ENCODE results near the gene C5AR1.
"Not testable (repeated sequence)": the region's sequence is repeated elsewhere in the genome, so short reads cannot be mapped to it uniquely, and the experiment has no call there.

C5AR1 gene

GRCh38 chr19:47324502-47324901, 14.8 kb downstream of the C5AR1 start:
- no peak for FAIRE-seq
- DNase-seq (ENCODE audit: extremely low spot score, insufficient read length, low read depth), result no peak

DNA sequence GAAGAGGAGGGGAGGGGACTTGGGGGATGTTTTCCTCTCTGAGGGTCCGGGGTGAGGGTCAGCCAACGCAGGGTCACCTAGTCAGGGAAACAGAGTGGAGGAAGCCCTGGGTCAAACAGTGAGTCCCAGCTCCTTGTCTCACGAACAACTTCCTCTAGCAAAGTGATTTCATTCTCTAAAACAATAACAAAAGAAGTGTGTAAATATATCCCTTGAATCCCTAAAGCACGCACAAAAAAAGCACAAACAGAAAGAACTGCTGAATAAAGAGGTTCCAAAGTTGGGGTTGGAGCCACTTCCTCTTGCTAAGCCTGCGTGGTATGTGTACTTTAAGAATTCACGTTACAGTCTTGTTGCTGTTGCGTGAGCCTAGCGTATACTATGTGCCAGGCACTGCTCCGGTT, 20.8 kb downstream of the C5AR1 start:
- DNase-seq (ENCODE audit: extremely low spot score, insufficient read length, low read depth) (no peak), FAIRE-seq (no peak)

DNA sequence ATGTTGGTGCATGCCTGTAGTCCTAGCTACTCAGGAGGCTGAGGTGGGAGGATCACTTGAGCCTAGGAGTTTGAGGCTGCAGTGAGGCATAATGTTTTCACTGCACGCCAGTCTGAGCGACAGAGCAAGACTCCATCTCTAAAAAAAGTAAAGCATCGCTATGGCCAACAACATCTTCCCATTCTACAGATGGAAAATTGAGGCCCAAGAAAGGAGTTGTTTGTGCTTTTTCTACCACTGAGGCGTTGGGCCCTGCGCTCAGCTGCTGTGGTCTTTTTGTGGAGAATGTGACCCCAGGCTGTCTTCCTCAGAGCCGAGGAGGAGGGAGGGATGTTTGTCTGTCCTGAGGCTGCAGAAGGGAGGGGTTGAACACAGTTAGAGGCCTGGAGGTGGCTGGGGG, 21.8 kb downstream of the C5AR1 start:
- DNase-seq (ENCODE audit: extremely low spot score, insufficient read length, low read depth) (no peak), FAIRE-seq (no peak)

- DNase-seq (ENCODE audit: extremely low spot score, insufficient read length, low read depth), result no peak
- FAIRE-seq, result no peak
Measured at GRCh38 chr19:47331931-47332547, 22.4 kb downstream of the C5AR1 start, which contains the start of gene C5AR2. TSS of gene C5AR2 (plus strand) at chr19:47332175. CDS start at chr19:47340800, 8,625 bp downstream.

GRCh38 chr19:47336765-47337718, 27.4 kb downstream of the C5AR1 start:
- not testable (repeated sequence) for FAIRE-seq; DNase-seq (ENCODE audit: extremely low spot score, insufficient read length, low read depth)

DNA sequence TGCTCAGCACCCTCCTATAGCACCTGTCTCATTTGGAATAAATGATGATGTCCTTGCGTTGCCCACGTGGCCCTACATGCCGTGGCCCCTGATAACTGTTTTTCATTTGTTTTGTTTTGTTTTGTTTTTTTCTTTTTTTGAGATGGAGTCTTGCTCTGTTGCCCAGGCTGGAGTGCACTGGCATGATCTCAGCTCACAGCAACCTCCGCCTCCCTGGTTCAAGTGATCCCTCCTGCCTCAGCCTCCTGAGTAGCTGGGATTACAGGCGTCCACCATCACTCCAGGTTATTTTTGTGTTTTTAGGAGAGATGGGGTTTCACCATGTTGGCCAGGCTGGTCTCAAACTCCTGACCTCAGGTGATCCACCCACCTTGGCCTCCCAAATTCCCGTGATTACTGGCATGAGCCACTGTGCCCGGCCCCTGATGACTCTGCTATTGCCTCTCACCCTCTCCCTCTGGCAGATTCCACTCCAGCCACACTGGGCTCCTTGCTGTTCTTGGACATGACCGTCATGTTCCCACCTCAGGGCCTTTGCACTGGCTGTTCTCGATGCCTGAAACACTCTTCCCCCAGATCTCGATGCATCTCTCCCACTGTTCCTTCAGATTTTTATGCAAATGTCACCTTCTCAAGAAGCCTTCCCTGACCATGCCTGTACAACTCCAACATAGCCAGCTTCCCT, 29.7 kb downstream of the C5AR1 start:
- FAIRE-seq (no peak), DNase-seq (ENCODE audit: extremely low spot score, insufficient read length, low read depth) (no peak)

DNA sequence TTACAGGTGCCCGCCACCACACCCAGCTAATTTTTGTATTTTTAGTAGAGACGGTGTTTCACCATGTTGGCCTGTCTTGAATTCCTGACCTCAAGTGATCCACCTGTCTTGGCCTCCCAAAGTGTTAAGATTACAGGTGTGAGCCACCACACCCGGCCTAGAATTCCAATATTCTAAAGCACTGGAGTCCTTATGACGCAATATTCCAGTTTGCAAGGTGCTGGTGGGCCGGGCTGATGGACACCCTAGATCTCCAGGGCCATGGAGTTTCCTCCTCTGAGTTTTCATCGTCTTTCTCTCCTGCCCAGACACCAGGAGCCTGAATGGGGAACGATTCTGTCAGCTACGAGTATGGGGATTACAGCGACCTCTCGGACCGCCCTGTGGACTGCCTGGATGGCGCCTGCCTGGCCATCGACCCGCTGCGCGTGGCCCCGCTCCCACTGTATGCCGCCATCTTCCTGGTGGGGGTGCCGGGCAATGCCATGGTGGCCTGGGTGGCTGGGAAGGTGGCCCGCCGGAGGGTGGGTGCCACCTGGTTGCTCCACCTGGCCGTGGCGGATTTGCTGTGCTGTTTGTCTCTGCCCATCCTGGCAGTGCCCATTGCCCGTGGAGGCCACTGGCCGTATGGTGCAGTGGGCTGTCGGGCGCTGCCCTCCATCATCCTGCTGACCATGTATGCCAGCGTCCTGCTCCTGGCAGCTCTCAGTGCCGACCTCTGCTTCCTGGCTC, 31.0 kb downstream of the C5AR1 start:
- DNase-seq (ENCODE audit: extremely low spot score, insufficient read length, low read depth) (no peak), FAIRE-seq (no peak)

- DNase-seq (ENCODE audit: extremely low spot score, insufficient read length, low read depth), result no peak
- no peak for FAIRE-seq
Measured at GRCh38 chr19:47341734-47342133, 32.1 kb downstream of the C5AR1 start.

DNA sequence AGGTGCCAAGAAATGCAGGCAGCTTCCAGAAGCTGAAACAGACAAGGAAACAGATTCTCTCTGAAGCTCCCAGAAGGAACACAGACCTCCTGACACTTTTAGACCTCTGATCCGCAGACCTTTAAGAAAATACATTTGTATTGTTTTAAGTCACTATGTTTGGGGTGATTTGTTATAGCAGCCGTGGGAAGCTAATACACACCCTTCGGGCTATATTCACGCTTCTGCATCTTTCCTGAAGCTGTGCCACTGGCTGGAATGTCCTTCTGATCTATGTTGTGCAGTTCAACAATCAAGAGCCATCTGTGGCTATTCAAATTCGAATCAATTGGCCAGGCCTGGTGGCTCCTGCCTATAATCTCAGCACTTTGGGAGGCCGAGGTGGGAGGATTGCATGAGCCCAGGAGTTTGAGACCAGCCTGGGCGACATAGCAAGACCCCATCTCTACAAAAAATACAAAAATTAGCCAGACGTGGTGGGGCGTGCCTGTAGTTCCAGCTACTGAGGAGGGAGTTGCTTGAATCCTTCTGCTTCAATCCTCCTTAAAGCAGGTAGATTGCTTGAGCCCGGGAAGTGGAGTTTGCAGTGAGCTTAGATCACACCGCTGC, 33.6 kb downstream of the C5AR1 start:
- FAIRE-seq (no peak), DNase-seq (ENCODE audit: extremely low spot score, insufficient read length, low read depth) (no peak)

- DNase-seq (ENCODE audit: extremely low spot score, insufficient read length, low read depth), result no peak
- FAIRE-seq, result no peak
Measured at GRCh38 chr19:47344425-47344824, 34.8 kb downstream of the C5AR1 start.

DNA sequence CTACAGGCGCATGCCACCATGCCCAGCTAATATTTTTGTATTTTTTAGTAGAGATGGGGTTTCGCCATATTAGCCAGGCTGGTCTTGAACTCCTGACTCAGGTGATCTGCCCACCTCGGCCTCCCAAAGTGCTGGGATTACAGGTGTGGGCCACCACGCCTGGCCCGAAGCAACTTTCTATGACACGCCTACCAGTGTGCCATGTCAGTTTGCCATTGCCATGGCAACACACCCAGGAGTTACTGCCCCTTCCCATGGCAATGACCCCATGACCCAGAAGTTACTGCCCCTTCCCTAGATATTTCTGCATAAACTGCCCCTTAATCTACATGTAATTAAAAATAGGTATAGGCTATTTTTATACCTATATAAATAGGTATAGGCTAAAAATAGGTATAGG, 36.4 kb downstream of the C5AR1 start:
- DNase-seq (ENCODE audit: extremely low spot score, insufficient read length, low read depth); FAIRE-seq: not testable (repeated sequence)

DNA sequence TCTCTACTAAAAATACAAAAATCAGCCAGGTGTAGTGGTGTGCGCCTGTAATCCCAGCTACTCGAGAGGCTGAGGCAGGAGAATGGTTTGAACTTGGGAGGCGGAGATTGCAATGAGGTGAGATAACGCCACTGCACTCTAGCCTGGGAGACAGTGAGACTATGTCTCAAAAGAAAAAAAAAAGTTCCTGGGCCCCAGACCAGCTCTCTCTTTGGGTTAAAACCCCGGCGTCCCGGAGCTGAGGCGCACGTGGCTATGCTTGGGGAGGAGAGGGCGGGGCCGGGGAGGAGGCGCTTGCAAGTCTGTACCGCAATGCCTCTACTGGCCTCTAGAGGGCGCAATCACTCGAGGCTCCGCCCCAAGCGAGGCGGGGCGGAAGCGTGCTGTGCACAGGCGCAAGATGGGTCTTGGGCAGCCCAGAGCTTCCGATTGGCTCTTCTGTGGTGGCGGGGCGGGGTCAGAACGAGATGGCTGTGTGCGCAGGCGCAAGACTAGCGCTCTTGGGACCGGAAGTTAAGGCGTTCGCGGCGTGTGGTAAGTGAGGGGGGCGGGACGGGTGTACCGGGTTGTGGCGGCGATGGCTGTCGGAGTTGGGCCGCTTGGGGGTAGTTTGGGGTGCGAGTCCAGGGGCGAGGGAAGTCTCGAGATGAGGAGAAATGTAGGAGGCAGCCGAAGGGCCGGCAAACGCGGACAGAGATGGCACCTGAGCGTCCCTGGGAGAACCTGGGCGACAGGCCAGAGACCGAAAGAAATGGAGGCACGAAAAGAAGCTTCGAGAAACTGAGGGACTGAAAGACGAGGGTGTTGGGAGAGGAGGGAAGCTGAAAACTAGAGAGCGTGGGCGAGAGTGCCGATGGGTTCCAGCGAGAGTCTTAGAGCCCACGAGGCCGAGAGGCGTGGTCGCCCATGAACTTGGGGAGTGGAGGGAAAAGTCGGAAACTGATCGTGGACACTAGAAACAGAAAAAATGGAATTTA, 39.4 kb downstream of the C5AR1 start, which contains the start of gene DHX34:
Gene DHX34 (plus strand): TSS at position 497 of the 977 bp plus-strand sequence. CDS start 3,716 bp downstream, outside the sequence.
- FAIRE-seq, result peak; percentile 98
- DNase-seq (ENCODE audit: extremely low spot score, insufficient read length, low read depth), result peak; percentile 99

DNA sequence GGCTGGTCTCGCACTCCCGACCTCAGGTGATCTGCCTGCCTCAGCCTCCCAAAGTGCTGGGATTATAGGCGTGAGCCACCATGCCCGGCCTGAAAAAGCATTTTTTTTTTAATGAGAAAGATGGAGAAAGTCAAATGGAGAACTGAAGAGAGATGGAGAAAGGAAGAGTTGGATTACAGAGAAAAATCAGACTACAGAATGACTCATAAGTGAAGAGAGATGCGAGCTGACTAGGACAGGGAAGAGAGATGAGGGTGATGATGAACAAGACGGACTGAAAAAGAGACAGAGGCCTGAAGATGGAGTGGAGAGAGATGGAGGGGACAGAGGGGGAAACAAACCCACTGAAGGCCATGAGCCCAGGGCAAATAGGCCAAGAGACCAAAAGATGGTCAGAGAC, 41.0 kb downstream of the C5AR1 start:
- DNase-seq (ENCODE audit: extremely low spot score, insufficient read length, low read depth) (no peak), FAIRE-seq (no peak)

DNA sequence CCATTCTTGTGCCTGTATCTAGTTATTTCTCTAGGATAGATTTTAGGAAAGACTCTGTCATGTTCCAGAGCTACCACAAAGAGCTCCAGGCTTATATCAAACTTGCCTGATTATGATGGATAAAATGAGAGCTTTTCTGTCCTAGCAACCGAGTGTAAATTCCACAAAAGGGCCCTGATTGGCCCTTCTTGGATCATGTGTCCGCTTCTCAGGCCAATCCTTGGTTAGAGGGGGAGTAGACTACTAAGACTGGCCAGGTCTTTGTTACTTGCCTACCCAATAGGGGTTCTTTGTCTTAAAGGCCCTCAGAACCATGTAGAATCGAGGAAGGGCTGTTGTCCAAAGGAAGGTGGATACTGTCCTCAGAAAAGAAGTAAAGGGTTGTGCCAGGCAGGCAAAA, 41.9 kb downstream of the C5AR1 start:
- FAIRE-seq, result peak; percentile 9
- no peak for DNase-seq (ENCODE audit: extremely low spot score, insufficient read length, low read depth)

DNA sequence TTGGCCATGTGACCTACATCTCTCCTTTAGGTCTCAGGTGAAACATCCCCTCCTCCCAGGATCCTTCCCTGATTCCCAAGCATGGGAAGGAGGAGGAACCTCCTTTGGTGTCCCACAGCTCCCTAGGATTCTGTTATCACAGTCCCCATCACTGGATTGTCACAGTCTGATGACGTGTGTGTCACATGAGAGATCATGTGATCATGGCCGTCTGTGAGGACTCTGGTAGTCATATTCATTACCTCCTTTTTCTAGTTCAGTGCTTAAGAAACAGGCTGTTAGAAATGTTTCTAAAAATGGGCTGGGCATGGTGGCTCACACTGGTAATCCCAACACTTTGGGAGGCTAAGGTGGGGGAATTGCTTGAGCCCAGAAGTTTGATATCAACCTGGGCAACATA, 42.4 kb downstream of the C5AR1 start:
- no peak for FAIRE-seq
- no peak for DNase-seq (ENCODE audit: extremely low spot score, insufficient read length, low read depth)

DNA sequence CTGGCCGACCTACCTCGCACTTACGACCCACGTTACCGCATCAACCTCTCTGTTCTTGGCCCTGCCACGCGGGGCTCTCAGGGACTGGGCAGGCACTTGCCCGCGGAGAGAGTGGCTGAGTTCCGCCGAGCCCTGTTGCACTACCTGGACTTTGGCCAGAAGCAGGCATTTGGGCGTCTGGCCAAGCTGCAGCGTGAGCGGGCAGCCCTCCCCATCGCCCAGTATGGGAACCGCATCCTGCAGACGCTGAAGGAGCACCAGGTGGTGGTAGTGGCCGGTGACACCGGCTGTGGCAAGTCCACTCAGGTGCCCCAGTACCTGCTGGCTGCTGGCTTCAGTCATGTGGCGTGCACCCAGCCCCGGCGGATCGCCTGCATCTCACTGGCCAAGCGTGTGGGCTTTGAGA, 43.6 kb downstream of the C5AR1 start:
- DNase-seq (ENCODE audit: extremely low spot score, insufficient read length, low read depth) (no peak), FAIRE-seq (no peak)

GRCh38 chr19:47356900-47357299, 47.2 kb downstream of the C5AR1 start:
- no peak for FAIRE-seq

More at GRCh38 chr19:47356900-47357299, 47.2 kb downstream of the C5AR1 start:
- DNase-seq (ENCODE audit: extremely low spot score, insufficient read length, low read depth), result no peak
